Activated gamma-delta T cell treated with anti-CD3 and anti-CD28 coated beads, Interleukin-2, amount 50 U/mL, for 16 hours (primary cell): ENCODE results near the gene FN3K.

Experiments used
- DNase-seq: peaks from one replicate; pipeline ENCODE4 v3.0.0-alpha.2; 2020; ENCODE audit warnings: low read depth

FN3K gene

DNA sequence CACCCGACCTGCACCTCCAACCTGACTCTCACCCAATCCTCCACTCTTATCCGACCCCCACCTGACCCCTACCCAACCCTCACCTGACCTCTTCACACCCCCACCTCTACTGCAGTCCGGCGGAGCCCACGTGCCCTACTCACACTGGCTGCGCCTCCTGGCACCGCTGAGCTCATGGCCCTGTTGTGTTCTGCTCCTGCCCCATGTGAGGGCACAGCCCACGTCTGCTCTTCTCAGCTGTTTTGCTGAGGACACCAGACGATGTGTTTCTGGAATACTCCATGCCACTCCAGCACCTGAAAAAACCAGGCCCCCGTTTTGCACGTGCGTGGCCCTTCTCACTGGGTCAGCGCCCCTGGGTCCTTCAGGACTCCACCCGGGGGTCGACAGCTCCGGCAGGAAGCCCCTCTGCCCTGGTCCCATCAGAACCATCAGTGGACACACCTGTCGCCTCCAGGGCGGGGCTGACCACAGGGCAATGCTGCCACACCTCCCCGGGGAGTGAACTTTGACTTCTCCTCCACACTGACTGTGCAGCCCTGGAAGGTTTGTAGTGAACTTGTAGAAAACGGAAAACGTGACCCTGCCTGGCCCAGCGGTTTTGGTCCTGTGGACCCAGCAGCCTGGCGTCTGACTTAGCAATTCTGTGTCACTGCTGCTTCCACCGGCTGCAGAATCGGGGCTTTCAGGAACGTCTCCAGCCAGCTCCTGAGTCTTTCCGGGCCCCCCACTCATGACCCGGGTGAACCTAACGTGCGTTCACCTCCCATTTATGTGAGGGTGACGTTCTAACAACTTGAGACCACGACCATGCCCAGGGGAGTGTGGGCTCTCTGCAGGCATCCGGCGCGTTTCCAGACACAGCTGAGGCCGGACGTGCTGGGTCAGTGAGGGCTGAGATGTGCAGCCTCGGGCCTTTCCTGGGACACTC, 31.2 kb upstream of the FN3K start:
- no peak for DNase-seq

DNA sequence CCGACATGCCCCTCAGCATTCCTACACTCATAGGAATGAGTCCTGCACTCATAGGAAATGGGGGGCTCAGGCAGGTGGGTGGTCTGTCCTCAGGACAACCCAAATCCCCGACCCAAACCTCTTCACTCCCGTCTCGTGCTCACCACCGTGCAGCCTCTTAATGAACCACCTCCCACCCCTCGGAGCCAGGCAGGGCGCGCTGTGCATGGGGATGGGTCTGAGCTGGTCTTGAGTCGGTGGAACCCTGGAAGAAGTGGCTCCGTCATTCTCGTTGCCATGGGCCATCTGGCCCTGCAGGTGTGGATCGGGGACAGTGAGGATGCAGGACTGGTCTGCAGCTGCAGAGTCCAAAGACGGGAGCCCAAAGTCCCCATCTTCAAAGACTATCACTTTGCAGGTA, 30.5 kb upstream of the FN3K start:
- no peak for DNase-seq

DNA sequence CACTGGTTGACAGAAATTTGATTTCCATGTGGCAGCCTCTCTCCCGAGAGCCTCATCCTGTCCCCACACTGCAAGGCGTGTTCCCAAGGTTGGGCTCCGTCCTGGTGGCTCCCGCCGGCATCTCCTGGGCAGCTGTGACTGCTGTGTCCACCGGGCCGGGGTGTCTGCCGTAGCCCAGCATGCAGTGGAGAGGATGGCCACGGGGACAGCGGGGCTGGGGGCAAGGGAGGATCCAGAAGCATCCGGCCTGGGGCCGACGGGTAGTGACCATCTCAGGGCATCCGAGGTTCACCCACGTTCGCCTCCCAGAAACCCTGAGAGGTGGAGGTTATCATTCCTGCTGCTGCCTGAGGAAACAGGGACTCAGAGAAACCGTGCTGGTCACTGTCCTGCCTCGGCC, 29.7 kb upstream of the FN3K start:
- no peak for DNase-seq

DNA sequence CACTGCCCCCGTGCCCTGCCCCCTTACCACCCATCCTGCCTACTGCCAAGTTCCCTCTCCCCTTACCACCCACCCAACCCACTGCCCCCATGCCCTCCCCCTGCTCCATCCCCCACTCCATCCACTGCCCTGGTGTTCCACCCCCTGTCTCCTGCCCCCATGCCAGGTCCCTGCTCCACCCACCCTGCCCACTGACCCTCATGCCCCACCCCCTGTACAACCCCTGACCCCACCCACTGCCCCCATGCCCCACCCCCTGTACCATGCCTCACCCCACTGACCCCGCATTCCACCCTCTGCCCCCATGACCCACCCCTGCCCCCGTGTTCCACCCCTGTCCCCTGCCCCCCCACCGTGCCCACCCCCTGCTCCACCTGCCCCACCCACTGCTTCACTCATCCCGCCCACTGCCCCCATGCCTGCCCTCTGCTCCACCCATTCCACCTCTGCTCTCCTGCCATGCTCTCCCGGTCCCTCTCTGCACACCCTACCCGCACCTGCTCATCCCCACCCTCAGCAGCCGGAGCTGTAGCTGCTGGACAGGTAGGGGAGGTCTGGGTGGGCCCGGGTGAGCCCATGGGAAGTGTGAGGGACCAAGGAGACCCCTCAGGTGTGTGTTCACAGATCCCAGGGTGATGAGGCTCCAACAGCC, 26.3 kb upstream of the FN3K start:
- no peak for DNase-seq

DNA sequence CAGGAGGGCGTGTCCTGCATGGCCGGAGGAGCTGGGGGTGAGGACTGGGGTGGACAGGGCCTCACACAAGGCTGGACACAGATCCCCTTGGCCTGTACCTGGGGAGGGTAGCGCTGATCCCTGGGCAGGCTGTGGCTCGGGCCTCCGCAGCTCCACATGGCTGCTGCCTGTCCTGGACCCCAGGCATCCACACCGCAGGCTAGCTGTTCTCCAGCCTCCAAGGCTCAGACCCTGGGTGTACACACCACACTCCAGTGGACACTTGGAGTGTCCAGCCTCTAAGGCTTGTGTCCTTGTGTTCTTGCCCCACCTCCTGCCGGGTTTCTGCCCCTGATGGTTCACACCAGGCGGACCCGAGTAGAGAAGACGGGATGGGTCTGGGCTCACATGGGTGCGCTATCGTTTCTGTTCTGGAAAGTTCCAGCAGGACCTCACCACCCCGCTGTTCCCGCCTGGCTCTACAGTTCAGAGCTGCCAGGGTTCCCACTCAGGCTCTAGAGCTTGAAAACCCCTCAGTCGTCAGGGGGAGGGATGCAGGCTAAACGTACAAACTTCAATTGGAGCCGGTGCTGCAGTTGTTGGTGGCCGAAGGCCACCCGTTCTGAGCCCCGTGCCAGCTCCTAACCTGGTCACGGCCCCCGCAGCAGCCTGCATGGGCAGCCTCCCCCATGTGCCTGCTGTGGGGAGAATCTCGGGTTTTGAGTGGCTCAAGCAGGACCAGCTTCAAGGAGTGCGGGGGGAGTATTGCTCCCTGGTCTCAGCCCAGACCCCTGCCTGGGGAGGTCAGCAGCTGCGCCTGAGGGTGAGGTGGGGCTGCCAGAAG, 25.5 kb upstream of the FN3K start:
- DNase-seq: no peak

DNA sequence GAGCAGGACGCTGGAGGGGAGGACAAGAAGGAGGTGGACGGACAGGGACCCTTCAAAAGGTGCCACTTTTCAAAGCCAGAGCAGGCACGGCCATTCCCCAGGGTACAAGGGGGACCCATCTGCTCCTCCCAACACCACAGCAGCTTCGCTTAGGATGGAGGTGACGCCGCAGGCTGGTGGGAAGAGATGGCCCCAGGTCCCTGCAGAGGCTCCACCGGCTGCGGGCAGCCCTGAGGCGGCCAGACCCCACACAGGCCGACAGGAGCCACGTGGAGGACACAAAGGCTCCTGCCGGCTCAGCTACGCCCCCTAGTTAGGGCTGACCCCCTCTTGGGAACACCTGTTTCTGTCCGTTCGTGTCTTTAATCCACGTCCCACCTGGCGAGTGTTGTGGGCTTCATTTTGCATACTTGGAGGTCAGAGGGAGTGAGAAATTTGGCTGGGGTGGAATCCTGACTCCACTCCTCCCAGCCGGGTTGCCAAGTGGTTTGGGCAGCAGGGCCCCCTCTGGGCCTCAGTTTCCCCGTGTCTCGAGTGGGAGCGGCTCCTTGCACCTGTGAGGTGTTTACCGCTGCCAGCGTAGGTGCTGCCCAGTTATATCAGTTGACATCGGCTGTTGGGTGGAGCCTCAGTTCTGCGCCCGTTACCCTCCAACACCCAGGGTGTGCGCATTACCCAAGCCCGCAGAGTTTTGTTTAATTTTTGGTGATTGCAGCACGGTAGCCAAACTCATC, 24.7 kb upstream of the FN3K start:
- no peak for DNase-seq

DNA sequence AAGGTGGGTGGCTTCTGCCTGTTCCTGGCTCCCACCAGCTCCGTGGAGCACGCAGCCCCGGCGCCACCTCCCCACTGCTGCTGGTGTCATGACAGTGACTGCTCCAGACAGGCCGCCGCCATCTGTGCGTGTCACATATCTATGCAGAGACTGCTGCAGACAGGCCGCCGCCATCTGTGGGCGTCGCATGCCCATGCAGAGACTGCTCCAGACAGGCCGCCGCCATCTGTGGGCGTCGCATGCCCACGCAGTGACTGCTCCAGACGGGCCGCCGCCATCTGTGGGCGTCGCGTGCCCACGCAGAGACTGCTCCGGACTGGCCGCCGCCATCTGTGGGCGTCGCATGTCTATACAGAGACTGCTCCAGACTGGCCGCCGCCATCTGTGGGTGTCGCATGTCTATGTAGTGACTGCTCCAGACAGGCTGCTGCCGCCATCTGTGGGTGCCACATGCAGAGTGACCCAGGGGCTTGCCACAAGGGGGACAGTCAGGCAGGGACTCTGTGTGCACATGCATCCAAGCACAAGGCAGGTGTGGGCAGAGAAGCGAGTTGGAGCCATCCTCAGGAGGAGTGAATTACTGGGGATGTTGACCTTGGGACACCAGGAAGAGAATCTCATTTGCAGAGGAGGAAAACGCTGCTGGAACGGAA, 22.2 kb upstream of the FN3K start:
- DNase-seq: no peak

DNA sequence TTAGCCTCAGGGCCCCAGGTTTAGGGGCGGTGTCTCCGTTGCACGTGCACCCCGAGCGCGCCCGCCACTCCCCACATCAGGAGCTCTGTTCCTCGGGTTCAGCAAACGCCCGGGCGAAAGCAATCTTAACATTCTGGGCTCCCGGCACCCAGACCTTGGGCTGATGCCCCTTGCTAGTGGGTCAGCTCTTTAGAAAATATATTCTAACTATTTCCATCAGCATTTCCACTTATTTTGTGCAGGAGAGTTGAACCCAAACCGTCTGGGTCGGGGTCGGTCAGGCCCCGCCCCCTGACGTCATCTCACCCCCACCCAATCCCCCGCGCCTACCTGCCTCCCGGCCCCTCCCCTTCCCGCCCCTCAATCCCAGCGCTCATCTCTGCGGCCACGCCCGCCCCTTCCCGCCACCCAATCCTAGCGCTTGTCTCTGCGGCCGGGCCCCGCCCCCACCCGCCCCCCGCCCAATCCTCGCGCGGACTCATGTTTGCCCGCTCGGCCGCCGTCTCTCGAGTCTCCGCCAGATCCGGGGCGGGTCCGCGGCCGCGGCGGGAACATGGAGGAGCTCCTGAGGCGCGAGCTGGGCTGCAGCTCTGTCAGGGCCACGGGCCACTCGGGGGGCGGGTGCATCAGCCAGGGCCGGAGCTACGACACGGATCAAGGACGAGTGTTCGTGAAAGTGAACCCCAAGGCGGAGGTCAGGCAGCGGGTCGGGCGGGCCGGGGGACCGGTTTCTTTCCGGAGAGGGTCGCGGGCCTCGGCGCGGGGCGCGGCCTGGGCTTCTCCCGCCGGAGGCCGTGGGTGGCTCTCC, 19.0 kb upstream of the FN3K start, which contains the start of gene FN3KRP:
FN3KRP (plus strand) TSS at position 504 of the 808 bp plus-strand sequence; CDS start at position 554, 50 bp downstream.
- DNase-seq: peak; percentile 77

DNA sequence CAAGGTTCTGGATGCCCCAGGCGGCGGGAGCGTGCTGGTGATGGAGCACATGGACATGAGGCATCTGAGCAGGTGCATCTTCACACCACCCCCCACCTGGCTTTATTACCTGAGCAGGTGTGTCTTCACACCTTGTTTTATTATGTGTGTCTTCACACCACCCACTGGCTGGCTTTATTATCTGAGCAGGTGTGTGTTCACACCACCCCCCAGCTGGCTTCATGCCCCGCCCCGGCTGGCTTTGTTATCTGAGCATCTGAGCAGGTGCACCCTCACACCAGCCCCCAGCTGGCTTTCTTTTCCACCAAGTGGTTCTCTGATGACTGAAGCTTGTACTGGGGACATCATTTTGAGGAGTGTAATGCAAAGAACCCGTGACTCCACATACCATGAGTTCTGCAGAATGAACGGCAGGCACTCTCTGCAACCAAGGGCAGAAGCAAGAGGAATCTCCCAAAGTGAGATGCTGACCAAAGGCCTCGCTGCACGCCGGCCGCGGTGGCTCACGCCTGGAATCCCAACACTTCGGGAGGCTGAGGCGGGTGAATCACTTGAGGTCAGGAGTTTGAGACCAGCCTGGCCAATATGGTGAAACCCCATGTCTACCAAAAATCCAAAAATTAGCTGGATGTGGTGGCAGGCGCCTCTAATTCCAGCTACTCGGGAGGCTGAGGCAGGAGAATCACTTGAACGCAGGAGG, 16.3 kb upstream of the FN3K start:
- no peak for DNase-seq

DNA sequence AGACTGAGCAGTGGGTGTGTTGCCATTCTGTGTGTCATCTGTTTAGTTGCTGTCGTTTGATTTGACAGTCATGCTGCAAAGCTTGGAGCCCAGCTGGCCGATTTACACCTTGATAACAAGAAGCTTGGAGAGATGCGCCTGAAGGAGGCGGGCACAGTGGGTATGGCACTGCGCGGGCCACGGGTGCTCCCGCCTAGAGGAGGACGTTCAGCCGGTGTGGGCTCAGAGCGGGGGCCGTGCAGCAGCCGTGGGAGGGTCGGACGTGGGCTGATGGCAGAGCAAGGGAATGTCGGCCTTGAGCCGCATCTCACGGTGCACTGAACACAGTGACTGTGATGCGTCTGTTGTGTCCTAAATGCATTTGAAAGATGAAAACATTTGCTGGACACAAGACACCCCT, 15.2 kb upstream of the FN3K start:
- DNase-seq: no peak

DNA sequence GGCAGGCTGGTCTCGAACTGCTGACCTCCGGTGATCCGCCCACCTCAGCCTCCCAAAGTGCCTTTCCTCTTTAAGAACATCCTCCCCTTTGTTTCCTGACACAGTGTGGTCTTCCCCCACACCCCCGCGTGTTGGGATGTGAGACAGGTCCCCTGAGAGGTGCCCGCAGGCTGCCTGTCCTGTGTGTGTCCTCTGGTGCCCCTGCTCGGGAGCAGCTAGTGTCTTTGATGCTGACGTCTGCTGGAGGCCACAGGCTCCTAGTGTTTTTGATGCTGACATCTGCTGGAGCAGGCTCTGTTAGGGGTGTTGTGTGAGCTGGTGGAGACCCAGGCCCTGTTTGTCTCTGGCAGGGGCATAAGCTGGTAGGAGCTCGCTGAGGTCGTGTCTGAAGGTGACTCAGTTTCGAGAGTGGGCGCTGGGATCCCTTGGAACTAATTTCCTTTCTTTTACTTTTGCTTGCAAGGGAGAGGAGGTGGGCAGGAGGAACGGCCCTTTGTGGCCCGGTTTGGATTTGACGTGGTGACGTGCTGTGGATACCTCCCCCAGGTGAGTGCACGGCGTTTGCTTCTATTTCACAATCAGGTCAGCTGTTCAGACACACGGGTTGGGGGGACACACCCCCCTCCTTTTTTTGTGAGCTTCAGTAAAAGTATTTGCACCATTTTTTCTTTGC, 12.9 kb upstream of the FN3K start:
- no peak for DNase-seq

DNA sequence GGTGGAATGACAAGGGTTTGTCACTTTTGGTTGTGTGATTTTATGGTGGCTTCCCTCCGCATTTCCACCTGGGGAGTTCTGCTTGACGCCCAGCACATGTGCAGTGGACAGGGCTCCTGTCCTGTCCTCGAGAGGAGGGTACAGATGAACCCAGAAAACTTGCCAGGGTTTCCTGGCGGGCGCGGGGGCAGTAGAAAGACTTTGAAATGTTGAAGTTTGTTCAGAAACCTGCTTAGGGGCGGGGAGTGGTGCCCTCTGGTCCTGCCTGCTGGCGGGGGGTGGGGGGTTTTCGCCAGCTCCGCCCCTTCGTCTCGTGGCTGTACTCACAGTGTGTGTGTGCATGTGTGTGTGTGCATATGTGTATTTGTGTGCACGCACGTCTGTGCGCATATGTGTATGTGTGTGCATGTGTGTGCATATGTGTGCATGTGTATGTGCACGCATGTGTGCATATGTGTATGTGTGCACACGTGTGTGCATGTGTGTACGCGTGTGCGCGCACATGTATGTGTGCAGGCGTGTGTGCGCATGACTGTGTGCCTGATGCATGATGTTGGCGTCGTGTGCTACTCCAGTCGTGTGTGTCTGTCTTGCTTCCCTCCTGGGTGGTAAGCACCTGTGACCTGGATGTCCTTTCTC, 12.1 kb upstream of the FN3K start:
- no peak for DNase-seq

DNA sequence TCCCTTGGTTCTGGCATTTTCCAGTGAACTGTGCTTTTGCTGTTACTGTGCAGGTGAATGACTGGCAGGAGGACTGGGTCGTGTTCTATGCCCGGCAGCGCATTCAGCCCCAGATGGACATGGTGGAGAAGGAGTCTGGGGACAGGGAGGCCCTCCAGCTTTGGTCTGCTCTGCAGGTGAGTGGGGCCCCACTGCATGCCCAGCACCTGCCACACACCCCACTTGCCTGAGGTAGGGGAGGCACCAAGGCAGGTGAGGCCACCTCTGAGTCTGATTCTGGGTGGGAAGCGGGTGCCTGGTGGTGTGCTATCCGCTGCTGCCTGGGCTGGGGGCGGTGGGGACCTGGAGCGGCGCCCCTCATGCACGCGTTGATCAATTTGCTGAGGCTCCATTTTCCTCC, 9.0 kb upstream of the FN3K start:
- no peak for DNase-seq

DNA sequence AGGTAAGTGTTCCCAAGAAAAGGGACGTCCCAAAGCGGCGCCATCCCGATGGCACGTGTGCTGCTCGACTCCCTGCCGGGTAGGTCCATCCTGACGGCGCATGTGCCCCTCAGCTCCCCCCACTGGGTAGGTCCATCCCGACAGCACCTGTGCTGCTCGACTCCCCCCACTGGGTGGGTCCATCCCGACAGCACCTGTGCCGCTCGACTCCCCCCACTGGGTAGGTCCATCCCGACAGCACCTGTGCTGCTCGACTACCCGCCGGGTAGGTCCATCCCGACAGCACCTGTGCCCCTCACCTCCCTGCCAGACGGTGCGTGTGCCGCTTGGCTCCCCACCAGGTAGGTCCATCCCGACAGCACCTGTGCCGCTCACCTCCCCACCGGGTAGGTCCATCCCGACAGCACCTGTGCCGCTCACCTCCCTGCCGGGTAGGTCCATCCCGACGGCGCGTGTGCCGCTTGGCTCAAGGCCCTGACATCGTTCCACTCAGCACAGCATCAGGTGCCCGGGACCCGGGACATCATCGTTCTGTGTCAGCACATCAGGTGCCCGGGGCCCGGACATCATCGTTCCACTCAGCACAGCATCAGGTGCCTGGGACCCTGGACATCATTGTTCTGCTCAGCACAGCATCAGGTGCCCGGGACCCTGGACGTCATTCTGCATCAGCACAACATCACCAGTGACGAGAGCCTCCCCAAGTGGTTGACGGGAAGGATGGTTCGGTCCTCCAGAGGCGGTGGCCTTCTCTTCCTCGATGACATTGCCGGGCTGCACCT, 5.7 kb upstream of the FN3K start:
- no peak for DNase-seq

DNA sequence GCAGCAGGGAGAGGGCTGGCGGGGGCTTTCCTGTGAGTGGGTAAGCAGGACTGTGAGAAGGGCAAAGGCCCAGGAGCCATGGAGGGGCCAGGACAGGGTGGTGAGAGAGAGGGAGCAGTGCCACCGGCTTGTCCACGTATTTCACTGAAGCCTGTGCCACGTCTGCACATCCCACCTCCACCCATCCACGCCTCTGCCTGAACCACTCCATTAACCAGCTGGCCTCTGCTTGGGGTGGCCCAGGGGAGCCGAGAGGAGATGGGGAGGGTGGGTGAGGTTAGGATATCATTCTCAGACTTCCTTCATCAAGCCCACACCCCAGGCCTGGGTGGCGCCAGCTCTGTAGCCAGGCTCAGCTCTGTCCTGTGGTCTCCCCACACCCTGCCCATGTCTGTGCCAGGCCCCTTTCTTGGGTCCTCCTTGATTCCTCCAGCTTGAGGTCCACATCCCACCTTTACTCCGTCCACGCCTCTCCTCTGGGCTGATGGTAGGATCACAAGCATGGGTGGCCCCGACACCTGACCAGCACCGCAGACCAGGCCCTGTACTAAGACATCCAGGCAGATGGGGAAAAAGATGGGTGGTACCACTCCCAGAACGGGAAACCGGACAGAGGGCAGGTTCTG, 3.2 kb upstream of the FN3K start:
- no peak for DNase-seq

DNA sequence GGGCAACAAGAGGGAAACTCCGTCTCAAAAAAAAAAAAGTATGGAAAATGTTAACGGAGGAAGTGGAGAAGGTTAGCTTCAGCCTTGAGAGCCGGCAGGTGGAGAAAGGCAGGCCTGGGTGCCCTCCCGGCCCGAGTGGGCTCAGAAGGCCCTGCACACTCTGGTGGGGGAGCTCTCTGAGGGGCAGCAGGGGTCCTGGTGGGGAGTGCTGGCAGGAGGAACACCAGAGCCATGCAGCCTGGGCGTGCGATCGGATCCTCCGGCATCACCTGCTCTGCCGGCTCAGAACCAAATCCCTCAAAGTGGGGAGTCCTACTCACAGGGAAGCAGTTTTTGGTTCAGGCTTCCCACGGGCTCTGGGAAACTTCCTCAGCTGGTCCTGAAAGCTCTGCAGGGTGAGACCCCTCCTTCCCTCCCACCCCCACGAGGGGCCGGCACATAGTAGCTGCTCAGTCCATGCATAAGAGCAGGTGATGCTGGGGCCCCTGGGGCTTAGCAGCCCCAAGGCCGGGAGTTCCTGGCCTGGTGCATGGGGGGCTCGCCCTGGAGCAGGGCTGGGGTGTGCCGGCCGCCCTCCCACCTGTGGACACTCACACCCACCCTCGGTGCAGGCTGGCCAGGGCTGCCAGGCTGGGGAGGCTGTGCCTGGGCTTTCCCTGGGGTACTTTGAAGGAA, 1.2 kb downstream of the FN3K start:
- no peak for DNase-seq
